HepG2 (cell line): ENCODE results near the gene ZNF747. TPM values are rescaled to one million over a fixed set of nuclear protein-coding genes. Genes with fewer than 3 reads are reported as not detected.

ENCODE experiments used
- EP300 ChIP-seq, 3 experiments: sonication (generic) in 1 of 3; formaldehyde crosslinking in 1 of 3; IDR thresholded peaks; 2 replicates each; pipeline versions ENCODE4 v1.5.1 to v1.6.1; 2011 to 2020; ENCODE audit warnings: low read depth in 2 of 3, low read length in 2 of 3, borderline replicate concordance in 1 of 3, improper control_type of control experiment in 1 of 3, mild to moderate bottlenecking in 1 of 3, missing genetic modification reagents in 1 of 3, moderate library complexity in 1 of 3
- ERF ChIP-seq: IDR thresholded peaks from 2 replicates; pipeline ENCODE4 v1.6.1; 2018; ENCODE audit warnings: missing biosample characterization, missing genetic modification reagents
- FOXC1 ChIP-seq: sonication (generic); formaldehyde crosslinking; IDR thresholded peaks from 2 replicates; pipeline ENCODE4 v1.8.0; 2022; ENCODE audit warnings: mild to moderate bottlenecking, missing genetic modification reagents, borderline replicate concordance
- HDAC2 ChIP-seq: sonication (generic); formaldehyde crosslinking; IDR thresholded peaks from 2 replicates; pipeline ENCODE4 v1.4.0; 2020; ENCODE audit warnings: missing genetic modification reagents
- HOXA5 ChIP-seq: sonication (generic); formaldehyde crosslinking; IDR thresholded peaks from 2 replicates; pipeline ENCODE4 v1.4.0; 2020; ENCODE audit warnings: missing genetic modification reagents
- LCORL ChIP-seq, 2 experiments: fragments of 450-650 bp in 1 of 2; sonication (generic) in 1 of 2; formaldehyde crosslinking in 1 of 2; IDR thresholded peaks; 2 replicates each; pipeline versions ENCODE4 v1.5.0 to v1.6.1; 2017 to 2020; ENCODE audit warnings: antibody characterized with exemption in 1 of 2, missing genetic modification reagents in 1 of 2
- MEIS1 ChIP-seq: sonication (generic); formaldehyde crosslinking; IDR thresholded peaks from 2 replicates; pipeline ENCODE4 v1.9.0; 2021; ENCODE audit warnings: mild to moderate bottlenecking, missing genetic modification reagents, moderate library complexity, borderline replicate concordance
- POGZ ChIP-seq: sonication (generic); formaldehyde crosslinking; IDR thresholded peaks from 2 replicates; pipeline ENCODE4 v1.4.0; 2020; ENCODE audit warnings: mild to moderate bottlenecking, missing genetic modification reagents
- RARA ChIP-seq: IDR thresholded peaks from 2 replicates; pipeline ENCODE4 v1.6.1; 2016; ENCODE audit warnings: missing genetic modification reagents, missing compliant biosample characterization
- RFX5 ChIP-seq: IDR thresholded peaks from 2 replicates; pipeline ENCODE4 v1.6.1; 2011; ENCODE audit warnings: low read depth, low read length, improper control_type of control experiment
- SOX13 ChIP-seq, 3 experiments: fragments of 450-650 bp in 1 of 3; sonication (generic) in 1 of 3; formaldehyde crosslinking in 1 of 3; IDR thresholded peaks in 2 of 3; conservative IDR thresholded peaks in 1 of 3; 2 replicates each; pipeline versions ENCODE4 v1.5.0 to v1.6.1; 2016 to 2020; ENCODE audit warnings: antibody characterized with exemption in 1 of 3, mild to moderate bottlenecking in 1 of 3, missing compliant biosample characterization in 1 of 3, missing genetic modification reagents in 1 of 3, moderate library complexity in 1 of 3
- YEATS2 ChIP-seq: sonication (generic); formaldehyde crosslinking; IDR thresholded peaks from 2 replicates; pipeline ENCODE4 v1.4.0; 2020; ENCODE audit warnings: missing genetic modification reagents, borderline replicate concordance
- ZBTB21 ChIP-seq: sonication (generic); formaldehyde crosslinking; IDR thresholded peaks from 2 replicates; pipeline ENCODE4 v1.4.0; 2020; ENCODE audit warnings: missing genetic modification reagents
- ZIK1 ChIP-seq: sonication (generic); formaldehyde crosslinking; IDR thresholded peaks from 2 replicates; pipeline ENCODE4 v1.5.0; 2020; ENCODE audit warnings: mild to moderate bottlenecking, low read depth, missing genetic modification reagents, borderline replicate concordance
- ZMYM2 ChIP-seq: sonication (generic); formaldehyde crosslinking; IDR thresholded peaks from 2 replicates; pipeline ENCODE4 v1.8.0; 2022; ENCODE audit warnings: mild to moderate bottlenecking, missing genetic modification reagents
- ZNF329 ChIP-seq: sonication (generic); formaldehyde crosslinking; IDR thresholded peaks from 2 replicates; pipeline ENCODE4 v1.9.0; 2021; ENCODE audit warnings: low read depth, mild to moderate bottlenecking, missing genetic modification reagents
- ZNF556 ChIP-seq: sonication (generic); formaldehyde crosslinking; IDR thresholded peaks from 2 replicates; pipeline ENCODE4 v1.4.0; 2020; ENCODE audit warnings: mild to moderate bottlenecking, missing genetic modification reagents, borderline replicate concordance
- ZNF577 ChIP-seq: sonication (generic); formaldehyde crosslinking; IDR thresholded peaks from 2 replicates; pipeline ENCODE4 v1.4.0; 2020; ENCODE audit warnings: mild to moderate bottlenecking, low read depth, missing genetic modification reagents, borderline replicate concordance
- polyA plus RNA-seq, 8 experiments: library from polyadenylated mRNA; depleted of rRNA in 3 of 8; stranded (reverse) in 7 of 8; unstranded in 1 of 8; fragments of >200 nt; fragmentation: Illumina TruSeq in 4 of 8; extraction: Trizol in 4 of 8; gene quantifications; 2 replicates each; pipeline versions ENCODE4 v1.2.1 to v1.2.3, GENCODE V29; 2011 to 2016; ENCODE audit warnings: low read depth in 4 of 8, missing spikeins in 1 of 8, mixed read lengths in 1 of 8; ENCODE audit not compliant: insufficient read depth in 1 of 8
- total RNA-seq, 5 experiments: library from RNA; depleted of rRNA; stranded (reverse); fragments of >200 nt; fragmentation: Illumina TruSeq; extraction: Trizol; gene quantifications; 2 replicates each; pipeline ENCODE4 v1.2.3, GENCODE V29; 2016; ENCODE audit warnings: low read depth in 1 of 5
- TF ChIP-seq, protein P1 (sequence below): sonication (generic); formaldehyde crosslinking; IDR thresholded peaks from 2 replicates; pipeline ENCODE4 v1.5.0; 2020; ENCODE audit warnings: mild to moderate bottlenecking, missing genetic modification reagents
- TF ChIP-seq, protein P2 (sequence below), 2 experiments: sonication (generic) in 1 of 2; formaldehyde crosslinking in 1 of 2; IDR thresholded peaks; 2 replicates each; pipeline versions ENCODE4 v1.4.0 to v1.6.1; 2018 to 2020; ENCODE audit warnings: missing genetic modification reagents in 2 of 2, borderline replicate concordance in 1 of 2, low read depth in 1 of 2, mild to moderate bottlenecking in 1 of 2, missing biosample characterization in 1 of 2
- TF ChIP-seq, protein P3 (sequence below): sonication (generic); formaldehyde crosslinking; IDR thresholded peaks from 2 replicates; pipeline ENCODE4 v1.5.0; 2020; ENCODE audit warnings: missing genetic modification reagents, mild to moderate bottlenecking, borderline replicate concordance

The ZNF747 gene
- total and polyA plus RNA-seq, 2 of the 13 experiments (the other 11 are each of a cell fraction or from before 2014, with no cell fraction given) = 7.2 to 10.2 TPM

DNA sequence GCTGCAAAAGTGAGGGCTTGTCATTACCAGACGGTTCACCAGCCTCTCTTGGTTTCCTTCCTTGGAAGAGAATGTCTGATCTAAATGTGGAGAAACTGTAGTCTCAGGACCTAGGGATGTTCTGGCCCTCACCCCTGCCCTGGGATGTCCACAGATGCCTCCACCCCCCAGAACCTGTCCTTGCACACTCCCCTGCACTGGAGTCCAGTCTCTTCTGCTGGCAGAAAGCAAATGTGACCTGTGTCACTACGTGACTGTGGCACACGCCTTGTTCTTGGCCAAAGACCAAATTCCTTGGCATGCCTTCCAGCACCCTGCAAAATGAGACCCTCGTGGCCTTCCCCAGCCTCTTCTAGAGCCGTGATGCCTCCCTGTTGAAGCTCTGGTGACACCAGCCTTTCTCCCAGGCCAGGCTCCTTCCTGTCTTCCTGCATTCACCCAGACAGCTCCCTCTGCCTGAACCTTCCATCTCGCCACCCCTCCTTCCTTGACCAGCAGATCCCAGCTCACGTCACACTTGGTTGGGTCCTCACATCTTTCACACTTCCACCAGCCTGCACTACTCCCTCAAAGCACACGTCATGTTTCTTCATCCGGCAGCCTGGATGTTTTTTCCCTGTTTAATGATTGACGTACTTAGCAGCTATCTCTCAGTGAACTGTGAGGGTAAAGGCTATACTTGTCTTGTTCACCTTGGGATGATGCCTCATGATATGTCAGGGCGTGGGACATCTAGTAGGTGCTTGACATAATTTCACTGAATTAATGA, 12.6 kb downstream of the ZNF747 start (continued):
- TF ChIP-seq, protein P1, sequence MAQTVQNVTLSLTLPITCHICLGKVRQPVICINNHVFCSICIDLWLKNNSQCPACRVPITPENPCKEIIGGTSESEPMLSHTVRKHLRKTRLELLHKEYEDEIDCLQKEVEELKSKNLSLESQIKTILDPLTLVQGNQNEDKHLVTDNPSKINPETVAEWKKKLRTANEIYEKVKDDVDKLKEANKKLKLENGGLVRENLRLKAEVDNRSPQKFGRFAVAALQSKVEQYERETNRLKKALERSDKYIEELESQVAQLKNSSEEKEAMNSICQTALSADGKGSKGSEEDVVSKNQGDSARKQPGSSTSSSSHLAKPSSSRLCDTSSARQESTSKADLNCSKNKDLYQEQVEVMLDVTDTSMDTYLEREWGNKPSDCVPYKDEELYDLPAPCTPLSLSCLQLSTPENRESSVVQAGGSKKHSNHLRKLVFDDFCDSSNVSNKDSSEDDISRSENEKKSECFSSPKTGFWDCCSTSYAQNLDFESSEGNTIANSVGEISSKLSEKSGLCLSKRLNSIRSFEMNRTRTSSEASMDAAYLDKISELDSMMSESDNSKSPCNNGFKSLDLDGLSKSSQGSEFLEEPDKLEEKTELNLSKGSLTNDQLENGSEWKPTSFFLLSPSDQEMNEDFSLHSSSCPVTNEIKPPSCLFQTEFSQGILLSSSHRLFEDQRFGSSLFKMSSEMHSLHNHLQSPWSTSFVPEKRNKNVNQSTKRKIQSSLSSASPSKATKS (CRISPR knock-in tag) = no peak
- peak; percentile 71; the same call in 1 of the 2 replicates for TF ChIP-seq HDAC2 (CRISPR knock-in tag)
- TF ChIP-seq HOXA5 (CRISPR knock-in tag) = no peak
- TF ChIP-seq RFX5 = 0 out of 2 replicates have a peak, but pooled peaks have one; percentile 19
- TF ChIP-seq ERF = peak; percentile 59; the same call in 1 of the 2 replicates
- TF ChIP-seq, protein P2, sequence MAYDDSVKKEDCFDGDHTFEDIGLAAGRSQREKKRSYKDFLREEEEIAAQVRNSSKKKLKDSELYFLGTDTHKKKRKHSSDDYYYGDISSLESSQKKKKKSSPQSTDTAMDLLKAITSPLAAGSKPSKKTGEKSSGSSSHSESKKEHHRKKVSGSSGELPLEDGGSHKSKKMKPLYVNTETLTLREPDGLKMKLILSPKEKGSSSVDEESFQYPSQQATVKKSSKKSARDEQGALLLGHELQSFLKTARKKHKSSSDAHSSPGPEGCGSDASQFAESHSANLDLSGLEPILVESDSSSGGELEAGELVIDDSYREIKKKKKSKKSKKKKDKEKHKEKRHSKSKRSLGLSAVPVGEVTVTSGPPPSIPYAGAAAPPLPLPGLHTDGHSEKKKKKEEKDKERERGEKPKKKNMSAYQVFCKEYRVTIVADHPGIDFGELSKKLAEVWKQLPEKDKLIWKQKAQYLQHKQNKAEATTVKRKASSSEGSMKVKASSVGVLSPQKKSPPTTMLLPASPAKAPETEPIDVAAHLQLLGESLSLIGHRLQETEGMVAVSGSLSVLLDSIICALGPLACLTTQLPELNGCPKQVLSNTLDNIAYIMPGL (CRISPR knock-in tag; IDR thresholded peaks at IDR 0.05; ENCODE audit: borderline replicate concordance in 1 of 2, low read depth in 1 of 2) = peak; percentile 22 to 54; a peak in 2 of 4 replicates
- TF ChIP-seq, protein P3, sequence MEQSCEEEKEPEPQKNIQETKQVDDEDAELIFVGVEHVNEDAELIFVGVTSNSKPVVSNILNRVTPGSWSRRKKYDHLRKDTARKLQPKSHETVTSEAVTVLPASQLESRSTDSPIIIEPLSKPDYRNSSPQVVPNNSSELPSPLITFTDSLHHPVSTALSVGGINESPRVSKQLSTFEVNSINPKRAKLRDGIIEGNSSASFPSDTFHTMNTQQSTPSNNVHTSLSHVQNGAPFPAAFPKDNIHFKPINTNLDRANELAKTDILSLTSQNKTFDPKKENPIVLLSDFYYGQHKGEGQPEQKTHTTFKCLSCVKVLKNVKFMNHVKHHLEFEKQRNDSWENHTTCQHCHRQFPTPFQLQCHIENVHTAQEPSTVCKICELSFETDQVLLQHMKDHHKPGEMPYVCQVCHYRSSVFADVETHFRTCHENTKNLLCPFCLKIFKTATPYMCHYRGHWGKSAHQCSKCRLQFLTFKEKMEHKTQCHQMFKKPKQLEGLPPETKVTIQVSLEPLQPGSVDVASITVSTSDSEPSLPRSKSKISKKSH (CRISPR knock-in tag) = peak; percentile 84; the same call in 1 of the 2 replicates
- no peak for TF ChIP-seq SOX13 (IDR thresholded peaks at IDR 0.05)
- TF ChIP-seq SOX13 (CRISPR knock-in tag; conservative IDR thresholded peaks at IDR 0.05 in 1 of 2, IDR thresholded peaks at IDR 0.05 in 1 of 2) = no peak; a peak in 1 of 4 replicates
- TF ChIP-seq ZBTB21 (CRISPR knock-in tag) = peak; percentile 99
- no peak for TF ChIP-seq LCORL (IDR thresholded peaks at IDR 0.05)
- 0 out of 2 replicates have a peak, but pooled peaks have one; percentile 47 for TF ChIP-seq LCORL (CRISPR knock-in tag; IDR thresholded peaks at IDR 0.05)
- TF ChIP-seq MEIS1 (CRISPR knock-in tag) = peak; percentile 90; the same call in 1 of the 2 replicates
- peak; percentile 57; the same call in 1 of the 2 replicates for TF ChIP-seq ZNF556 (CRISPR knock-in tag)
- TF ChIP-seq ZNF329 = no peak
- TF ChIP-seq ZMYM2 (CRISPR knock-in tag) = peak; percentile 34; the same call in 1 of the 2 replicates
- TF ChIP-seq EP300 (IDR thresholded peaks at IDR 0.05; ENCODE audit: low read depth in 2 of 2, low read length in 2 of 2) = no peak
- TF ChIP-seq EP300 (CRISPR knock-in tag; IDR thresholded peaks at IDR 0.05; ENCODE audit: borderline replicate concordance) = no peak
- TF ChIP-seq POGZ (CRISPR knock-in tag) = 0 out of 2 replicates have a peak, but pooled peaks have one; percentile 43
- no peak for TF ChIP-seq ZIK1 (CRISPR knock-in tag)
- TF ChIP-seq ZNF577 = no peak
- TF ChIP-seq FOXC1 = peak; percentile 11
- TF ChIP-seq RARA (CRISPR knock-in tag) = 0 out of 2 replicates have a peak, but pooled peaks have one; percentile 22
- TF ChIP-seq YEATS2 (CRISPR knock-in tag) = peak; percentile 41; the same call in 1 of the 2 replicates
